GM12878 (cell line): ENCODE results near the gene SOCS1. TPM values are rescaled to one million over a fixed set of nuclear protein-coding genes. Genes with fewer than 3 reads are reported as not detected.

Experiments used
- ATAC-seq: fragments of 200-7000 bp; cut with Tn5 transposase; 3 replicates; pipeline ENCODE4 v1.9.1; 2020; ENCODE audit warnings: mild to moderate bottlenecking, moderate library complexity
- BruUV-seq: library from RNA; stranded (reverse); fragments of 400-500 nt; replicated peaks from 2 replicates; lab custom pipeline; 2021; lab: Mats Ljungman, UMichigan
- CTCF ChIA-PET: fragments of 300-600 bp; sonication (Branson Sonifier 250); formaldehyde crosslinking; extraction: SDS; loops from one replicate; lab custom pipeline; 2021; ENCODE audit warnings: inconsistent platforms; lab: Yijun Ruan, JAX
- POLR2A ChIA-PET: fragments of 350-600 bp; formaldehyde crosslinking; extraction: SDS; loops from one replicate; lab custom pipeline; 2021; ENCODE audit warnings: inconsistent platforms; lab: Charles Lee
- RAD21 ChIA-PET: fragments of 300-600 bp; sonication (Branson Sonifier 250); formaldehyde crosslinking; loops from one replicate; lab custom pipeline; 2023; ENCODE audit warnings: antibody characterized with exemption; ENCODE audit not compliant: unreplicated experiment; lab: Charles Lee
- SMC1A ChIA-PET: fragments of 300-600 bp; sonication (Branson Sonifier 250); formaldehyde crosslinking; loops from one replicate; lab custom pipeline; 2023; ENCODE audit not compliant: unreplicated experiment, uncharacterized antibody; lab: Charles Lee
- DNase-seq: peaks from one replicate; pipeline ENCODE4 v3.0.0-alpha.2; 2011; ENCODE audit warnings: low read depth, low spot score
- FAIRE-seq: peaks from 3 replicates; lab custom pipeline; 2011; peaks lifted over from hg19 to GRCh38; lab: Jason Lieb, UNC
- H2AFZ ChIP-seq: 2 replicates; pipeline ENCODE4 v1.6.0; 2011; ENCODE audit warnings: low read depth, low read length, control low read depth; ENCODE audit not compliant: control insufficient read depth
- H3K27ac ChIP-seq: 2 replicates; pipeline ENCODE4 v1.5.1; 2011; ENCODE audit warnings: control low read depth; ENCODE audit not compliant: control insufficient read depth, insufficient read depth
- H3K27me3 ChIP-seq, 2 experiments: replicated peaks in 1 of 2; 2 replicates each; pipeline versions ENCODE4 v1.6.0 to v1.6.1; 2011; ENCODE audit warnings: low read length in 1 of 2; ENCODE audit not compliant: control insufficient read depth in 2 of 2, insufficient read depth in 2 of 2
- H3K36me3 ChIP-seq, 2 experiments: 2 replicates each; pipeline ENCODE4 v1.5.1; 2011; ENCODE audit warnings: low read length in 1 of 2; ENCODE audit not compliant: control insufficient read depth in 2 of 2, insufficient read depth in 2 of 2
- H3K4me1 ChIP-seq: 2 replicates; pipeline ENCODE4 v1.6.1; 2011; ENCODE audit warnings: mild to moderate bottlenecking, low read length, moderate library complexity, mixed read lengths; ENCODE audit not compliant: control insufficient read depth, insufficient read depth
- H3K4me2 ChIP-seq: 2 replicates; pipeline ENCODE4 v1.6.0; 2011; ENCODE audit warnings: control low read depth; ENCODE audit not compliant: control insufficient read depth, insufficient read depth
- H3K4me3 ChIP-seq: fragments of 200-600 bp; sonication (generic); 2 replicates; pipeline ENCODE4 v1.5.1; 2016
- H3K79me2 ChIP-seq: 2 replicates; pipeline ENCODE4 v1.6.0; 2011; ENCODE audit warnings: low read length; ENCODE audit not compliant: control insufficient read depth, insufficient read depth
- H3K9ac ChIP-seq: 2 replicates; pipeline ENCODE4 v1.8.0; 2011; ENCODE audit warnings: low read length, control low read depth, mixed read lengths; ENCODE audit not compliant: control insufficient read depth, insufficient read depth
- H3K9me3 ChIP-seq: replicated peaks from 3 replicates; pipeline ENCODE4 v1.5.1; 2011; ENCODE audit warnings: mild to moderate bottlenecking, low read length; ENCODE audit not compliant: control insufficient read depth, insufficient read depth
- H4K20me1 ChIP-seq: 2 replicates; pipeline ENCODE4 v1.6.0; 2011; ENCODE audit not compliant: control insufficient read depth, insufficient read depth
- ATF2 ChIP-seq: IDR thresholded peaks from 2 replicates; pipeline ENCODE4 v1.6.1; 2012; ENCODE audit warnings: low read length, inconsistent platforms
- POLR2A ChIP-seq: IDR thresholded peaks from 2 replicates; pipeline ENCODE4 v1.6.1; 2011; ENCODE audit warnings: low read depth, mild to moderate bottlenecking, low read length
- STAT3 ChIP-seq: IDR thresholded peaks from 2 replicates; pipeline ENCODE4 v1.6.1; 2011; ENCODE audit warnings: low read depth, low read length, improper control_type of control experiment
- TCF12 ChIP-seq: IDR thresholded peaks from 2 replicates; pipeline ENCODE4 v1.6.1; 2011; ENCODE audit warnings: low read depth, mild to moderate bottlenecking, low read length
- ZBTB40 ChIP-seq: fragments of 450-650 bp; IDR thresholded peaks from 2 replicates; pipeline ENCODE4 v1.6.1; 2016; ENCODE audit warnings: mild to moderate bottlenecking, moderate library complexity, borderline replicate concordance
- WGBS: methylation state at CpG from one replicate; pipeline ENCODE4 v1.1.6; 2016; ENCODE audit warnings: low lambda C conversion rate; ENCODE audit not compliant: insufficient replicate concordance, insufficient coverage; ENCODE audit errors: missing lambda C conversion rate; 5-methylcytosine and 5-hydroxymethylcytosine counted together
- in situ Hi-C: fragments of 300-500 bp; cut with MboI; formaldehyde crosslinking; loops from 9 replicates; pipeline ENCODE4 v1.14.3; 2018; ENCODE audit warnings: mixed read lengths
- intact Hi-C: fragments of 100-400 bp; cut with micrococcal nuclease; formaldehyde crosslinking; loops from one replicate; pipeline ENCODE4 v1.14.2; 2022; ENCODE audit not compliant: unreplicated experiment
- polyA plus RNA-seq, 11 experiments: library from polyadenylated mRNA; depleted of rRNA in 4 of 11; unstranded in 6 of 11; stranded (reverse) in 5 of 11; fragments of >200 nt; fragmentation: Nextera tagmentation in 4 of 11; fragmentation: Illumina TruSeq in 1 of 11; extraction: Ambion mirVana in 4 of 11; extraction: Trizol in 1 of 11; gene quantifications; 1 replicate in 1 of 11; 2 replicates in 10 of 11; pipeline versions ENCODE4 v1.2.1 to v1.2.3, GENCODE V29; 2011 to 2016; ENCODE audit warnings: inconsistent platforms in 2 of 11, missing spikeins in 2 of 11, low read depth in 1 of 11
- total RNA-seq, 4 experiments: library from RNA; depleted of rRNA in 3 of 4; stranded (reverse); fragments of >200 nt in 3 of 4; fragmentation: Illumina TruSeq in 1 of 4; extraction: Trizol in 1 of 4; gene quantifications; 2 replicates each; pipeline versions ENCODE4 v1.2.1 to v1.2.3, GENCODE V29; 2013 to 2021

The SOCS1 gene
- total and polyA plus RNA-seq, 10 of the 15 experiments (the other 5 are each of a cell fraction or from before 2014, with no cell fraction given) = 0.42 to 39.8 (median 11.2) TPM

- Histone ChIP-seq H3K36me3 (no peaks in the 10 kb centered on the region), H3K79me2 (no peaks in the 10 kb centered on the region), H3K9ac (no peak overlapping the region), H2AFZ (no peak overlapping the region), H3K27me3 (no peaks in the 10 kb centered on the region), H3K9me3 (no peaks in the 10 kb centered on the region; the same call in 2 of the 3 replicates), H3K27ac (no peak overlapping the region), H3K4me2 (no peak overlapping the region), H3K4me3 (no peak overlapping the region), H4K20me1 (no peaks in the 10 kb centered on the region), H3K4me1 (peaks cover 17% of the 10 kb centered on the region)
- no TSS peak for BruUV-seq
- 96% methylated on average over 7 of the region's 7 CpGs for WGBS
- SMC1A ChIA-PET = interaction anchor here (1.6 to 2.6 kb wide), 2 partner anchors 20 to 33 kb away, joined by 3 to 27 read pairs; no protein-coding TSS in a partner anchor
- no peak for FAIRE-seq
- POLR2A ChIA-PET = interaction anchor here (1.5 kb wide), 1 partner anchor 43 kb away, joined by 5 read pairs; no protein-coding TSS in a partner anchor
- DNase-seq = no peak
- TF ChIP-seq POLR2A = no peak
- no peak for TF ChIP-seq STAT3
- no peak for TF ChIP-seq TCF12
- no peak for TF ChIP-seq ATF2
- TF ChIP-seq ZBTB40 = no peak
- ATAC-seq = no peak
- RAD21 ChIA-PET = interaction anchor here (0.7 to 4.2 kb wide), 3 partner anchors 8 to 33 kb away, joined by 3 to 26 read pairs (median 4); partner anchors contain the start of genes PRM3 and SOCS1
- CTCF ChIA-PET = interaction anchor here (2.0 kb wide), 1 partner anchor 33 kb away, joined by 5 read pairs; no protein-coding TSS in a partner anchor
- intact Hi-C loops (no loop called here), in situ Hi-C loops (no loop called here)
Observed at GRCh38 chr16:11265124-11265523, 9.1 kb upstream of the SOCS1 start.
